Thyroid gland (tissue), 4 donors: ENCODE measurements around the gene VGLL4. TPM values are rescaled to one million over a fixed set of nuclear protein-coding genes. Genes with fewer than 3 reads are reported as not detected.
A peak's percentile ranks its signal among the peaks of the same experiment; 100 is the strongest.

Experiments
- DNase-seq, 2 donors: peaks; one replicate each; pipeline ENCODE4 v3.0.0-alpha.2; 2019
- H3K27ac ChIP-seq, 3 donors: fragments of 200-600 bp; sonication (generic); 1 replicate in 2 of 3; 2 replicates in 1 of 3; pipeline ENCODE4 v1.5.1; 2016 to 2019; ENCODE audit warnings: mild to moderate bottlenecking in 1 of 3, moderate library complexity in 1 of 3
- H3K27me3 ChIP-seq: fragments of 200-600 bp; sonication (generic); one replicate; pipeline ENCODE4 v1.5.1; 2019
- H3K36me3 ChIP-seq, 2 donors: fragments of 200-600 bp; sonication (generic); one replicate each; pipeline ENCODE4 v1.5.1; 2016 to 2019
- H3K4me1 ChIP-seq, 2 donors: fragments of 200-600 bp; sonication (generic); one replicate each; pipeline ENCODE4 v1.5.1; 2017 to 2019
- H3K4me3 ChIP-seq, 3 donors: fragments of 200-600 bp; sonication (generic); replicated peaks in 1 of 3; 1 replicate in 2 of 3; 2 replicates in 1 of 3; pipeline ENCODE4 v1.5.1; 2016; ENCODE audit warnings: mild to moderate bottlenecking in 1 of 3
- H3K9me3 ChIP-seq: fragments of 200-600 bp; sonication (generic); one replicate; pipeline ENCODE4 v1.5.1; 2017
- CTCF ChIP-seq, 6 experiments: fragments of 200-600 bp in 3 of 6; fragments of 450-650 bp in 3 of 6; sonication (generic) in 3 of 6; IDR thresholded peaks; one replicate each; pipeline ENCODE4 v1.5.1; 2016 to 2019; ENCODE audit warnings: antibody characterized with exemption in 6 of 6, mild to moderate bottlenecking in 2 of 6, inconsistent platforms in 1 of 6, moderate library complexity in 1 of 6
- POLR2A ChIP-seq, 2 donors: fragments of 450-650 bp; IDR thresholded peaks; one replicate each; pipeline ENCODE4 v1.6.1; 2017; ENCODE audit warnings: antibody characterized with exemption in 2 of 2, mild to moderate bottlenecking in 2 of 2, moderate library complexity in 1 of 2
- WGBS, 2 donors: methylation state at CpG; one replicate each; pipeline ENCODE4 v1.1.5; 2017; 5-methylcytosine and 5-hydroxymethylcytosine counted together
- intact Hi-C: fragments of 100-400 bp; cut with DNase I; formaldehyde crosslinking; loops from one replicate; pipeline ENCODE4 v1.15.1; 2023
- total RNA-seq, 4 donors: library from RNA; depleted of rRNA; stranded (reverse); fragments of >200 nt; gene quantifications; one replicate each; pipeline ENCODE4 v1.2.3, GENCODE V29; 2016

Gene VGLL4
- total RNA-seq, 4 donors from 2014 or later = 96.0 to 142 (median 131) TPM

GRCh38 chr3:11634974-11635612, 8.6 kb downstream of the VGLL4 start:
- peak overlapping the region; percentile 13 to 62 (median 60) for H3K27ac ChIP-seq
- H3K9me3 ChIP-seq = no peaks in the 10 kb centered on the region
- WGBS, 2 donors = 33 to 39% methylated on average over 4 of the region's 4 CpGs
- peak in 1 of 2 donors; percentile 36 for DNase-seq
- H3K27me3 ChIP-seq = no peaks in the 10 kb centered on the region
- no peaks in the 10 kb centered on the region for H3K36me3 ChIP-seq
- TF ChIP-seq POLR2A (IDR thresholded peaks at IDR 0.05) = no peak
- TF ChIP-seq CTCF (IDR thresholded peaks at IDR 0.05) = no peak
- H3K4me3 ChIP-seq = no peak overlapping the region
- peaks cover 73 to 89% of the 10 kb centered on the region in 2 donors for H3K4me1 ChIP-seq
- intact Hi-C loops = no loop called here

DNA sequence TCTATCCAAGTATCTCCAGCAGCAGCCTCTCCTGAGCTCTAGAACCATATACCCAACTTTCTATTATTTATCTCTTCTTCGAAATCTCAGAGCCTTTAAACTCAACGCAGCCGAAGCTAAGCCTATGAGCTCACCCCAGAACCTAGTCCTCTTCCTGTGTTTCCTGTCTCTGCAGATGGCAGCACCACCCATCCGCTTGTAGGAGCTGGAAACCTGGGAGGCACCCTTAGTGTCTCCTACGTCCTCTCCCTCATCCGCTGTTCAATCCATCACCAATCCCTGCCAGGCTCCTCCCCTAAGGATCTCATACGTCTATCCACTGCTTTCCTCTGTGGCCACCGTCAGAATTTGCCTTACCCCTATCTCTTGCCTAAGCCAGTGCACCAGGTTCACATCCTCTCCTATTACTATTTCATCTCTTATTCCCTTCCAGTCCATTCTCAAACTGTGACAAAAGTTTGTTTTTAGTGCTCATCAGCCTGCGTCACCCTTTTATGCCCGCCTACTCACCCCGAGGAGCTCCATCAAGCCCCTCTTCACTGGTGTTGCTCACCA, 9.6 kb downstream of the VGLL4 start:
- H3K9me3 ChIP-seq = no peaks in the 10 kb centered on the region
- H3K27ac ChIP-seq = peak overlapping the region; percentile 13 to 62 (median 60)
- WGBS, 2 donors = 77 to 78% methylated on average over 11 of the region's 11 CpGs
- DNase-seq = no peak
- TF ChIP-seq POLR2A (IDR thresholded peaks at IDR 0.05) = no peak
- no peak for TF ChIP-seq CTCF (IDR thresholded peaks at IDR 0.05)
- H3K36me3 ChIP-seq = no peaks in the 10 kb centered on the region
- intact Hi-C loops = no loop called here
- H3K4me3 ChIP-seq = no peak overlapping the region
- peaks cover 73 to 87% of the 10 kb centered on the region in 2 donors for H3K4me1 ChIP-seq
- no peaks in the 10 kb centered on the region for H3K27me3 ChIP-seq

DNA sequence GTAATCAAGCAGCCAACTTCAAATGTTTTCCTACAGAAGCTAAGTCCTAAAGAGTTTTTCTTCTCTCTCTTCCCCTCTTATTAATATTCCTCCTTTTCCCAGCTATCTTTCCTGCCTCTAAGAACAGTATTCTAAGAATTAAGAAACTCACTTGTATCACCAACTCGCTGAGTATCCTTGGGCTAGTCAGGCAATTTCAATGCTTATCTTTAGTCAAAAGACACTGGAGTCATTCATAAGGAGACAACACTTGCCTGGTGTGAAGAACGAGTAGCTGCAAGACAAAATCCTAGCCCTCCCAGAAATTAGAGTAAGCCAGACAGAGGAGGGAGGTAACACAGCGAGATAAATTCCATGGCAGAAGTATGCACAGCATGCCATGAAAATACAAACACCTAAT, 10.7 kb downstream of the VGLL4 start:
- Histone ChIP-seq H3K4me1 (peaks cover 61 to 76% of the 10 kb centered on the region in 2 donors), H3K4me3 (no peak overlapping the region), H3K9me3 (no peaks in the 10 kb centered on the region), H3K27ac (peak overlapping the region; percentile 20 to 50 (median 33)), H3K27me3 (no peaks in the 10 kb centered on the region), H3K36me3 (no peaks in the 10 kb centered on the region)
- TF ChIP-seq POLR2A (IDR thresholded peaks at IDR 0.05) = no peak
- no peak for TF ChIP-seq CTCF (IDR thresholded peaks at IDR 0.05)
- no peak for DNase-seq
- intact Hi-C loops = no loop called here
- WGBS, 2 donors = 77 to 78% methylated on average over 3 of the region's 3 CpGs

GRCh38 chr3:11632564-11632963, 11.2 kb downstream of the VGLL4 start:
- no peak overlapping the region for H3K4me3 ChIP-seq
- intact Hi-C loops = no loop called here
- 17 to 21% methylated on average over 2 of the region's 2 CpGs for WGBS, 2 donors

More at GRCh38 chr3:11632564-11632963, 11.2 kb downstream of the VGLL4 start:
- Histone ChIP-seq H3K4me1 (peaks cover 57 to 73% of the 10 kb centered on the region in 2 donors), H3K9me3 (no peaks in the 10 kb centered on the region), H3K36me3 (no peaks in the 10 kb centered on the region), H3K27ac (peak overlapping the region in 2 of 3 donors; percentile 33 to 50), H3K27me3 (no peaks in the 10 kb centered on the region)
- TF ChIP-seq POLR2A (IDR thresholded peaks at IDR 0.05) (no peak), CTCF (IDR thresholded peaks at IDR 0.05) (no peak)
- DNase-seq = no peak
